ENCODE results near the gene ANO6. TPM values are rescaled to one million over a fixed set of nuclear protein-coding genes. Genes with fewer than 3 reads are reported as not detected.

Gene ANO6
- total RNA-seq, 4 donors from 2014 or later = 31.8 to 43.5 (median 34.1) TPM

GRCh38 chr12:45415393-45415817, 199.5 kb downstream of the ANO6 start:
- H3K27me3 ChIP-seq = no peaks in the 10 kb centered on the region
- TF ChIP-seq EP300 (IDR thresholded peaks at IDR 0.05) (no peak), POLR2AphosphoS5 (IDR thresholded peaks at IDR 0.05) (no peak), POLR2A (IDR thresholded peaks at IDR 0.05) (no peak), CTCF (IDR thresholded peaks at IDR 0.05) (no peak)
- peak overlapping the region; percentile 3 for H3K27ac ChIP-seq
- no peaks in the 10 kb centered on the region for H3K4me1 ChIP-seq
- H3K9me3 ChIP-seq = no peaks in the 10 kb centered on the region
- peak in 1 of 2 donors; percentile 70 for DNase-seq (ENCODE audit: low spot score in 2 of 2)
- no peak overlapping the region for H3K4me3 ChIP-seq
- WGBS = 46% methylated on average over 4 of the region's 4 CpGs
- peaks cover 32% of the 10 kb centered on the region for H3K36me3 ChIP-seq

GRCh38 chr12:45416126-45416525, 200.2 kb downstream of the ANO6 start:
- no peak for TF ChIP-seq CTCF (IDR thresholded peaks at IDR 0.05)
- no peak for TF ChIP-seq EP300 (IDR thresholded peaks at IDR 0.05)
- no peak for TF ChIP-seq POLR2A (IDR thresholded peaks at IDR 0.05)
- TF ChIP-seq POLR2AphosphoS5 (IDR thresholded peaks at IDR 0.05) = no peak
- Histone ChIP-seq H3K4me1 (no peaks in the 10 kb centered on the region), H3K4me3 (no peak overlapping the region), H3K9me3 (no peaks in the 10 kb centered on the region), H3K36me3 (peaks cover 37% of the 10 kb centered on the region), H3K27ac (peak overlapping the region; percentile 3), H3K27me3 (no peaks in the 10 kb centered on the region)
- 85% methylated on average over 2 of the region's 2 CpGs for WGBS
- no peak for DNase-seq (ENCODE audit: low spot score in 2 of 2)

GRCh38 chr12:45418520-45418919, 202.6 kb downstream of the ANO6 start:
- Histone ChIP-seq H3K9me3 (no peaks in the 10 kb centered on the region), H3K4me1 (no peaks in the 10 kb centered on the region), H3K27ac (no peak overlapping the region), H3K36me3 (peaks cover 40% of the 10 kb centered on the region), H3K4me3 (no peak overlapping the region), H3K27me3 (no peaks in the 10 kb centered on the region)
- no peak for TF ChIP-seq POLR2A (IDR thresholded peaks at IDR 0.05)
- no peak for TF ChIP-seq CTCF (IDR thresholded peaks at IDR 0.05)
- no peak for TF ChIP-seq POLR2AphosphoS5 (IDR thresholded peaks at IDR 0.05)
- no peak for TF ChIP-seq EP300 (IDR thresholded peaks at IDR 0.05)
- WGBS = 100% methylated on average over 1 of the region's 1 CpG
- no peak for DNase-seq (ENCODE audit: low spot score in 2 of 2)

GRCh38 chr12:45419317-45419814, 203.5 kb downstream of the ANO6 start:
- H3K9me3 ChIP-seq = no peaks in the 10 kb centered on the region
- 77% methylated on average over 1 of the region's 1 CpG for WGBS
- DNase-seq (ENCODE audit: low spot score in 2 of 2) = no peak
- H3K27ac ChIP-seq = no peak overlapping the region
- TF ChIP-seq EP300 (IDR thresholded peaks at IDR 0.05) (no peak), POLR2A (IDR thresholded peaks at IDR 0.05) (no peak)
- no peak overlapping the region for H3K4me3 ChIP-seq
- H3K4me1 ChIP-seq = no peaks in the 10 kb centered on the region
- peaks cover 44% of the 10 kb centered on the region for H3K36me3 ChIP-seq
- no peaks in the 10 kb centered on the region for H3K27me3 ChIP-seq

GRCh38 chr12:45421736-45422135, 205.8 kb downstream of the ANO6 start:
- no peaks in the 10 kb centered on the region for H3K9me3 ChIP-seq
- no peaks in the 10 kb centered on the region for H3K27me3 ChIP-seq
- DNase-seq (ENCODE audit: low spot score in 2 of 2) = no peak
- H3K36me3 ChIP-seq = peaks cover 57% of the 10 kb centered on the region
- TF ChIP-seq EP300 (IDR thresholded peaks at IDR 0.05) (no peak), POLR2AphosphoS5 (IDR thresholded peaks at IDR 0.05) (no peak), CTCF (IDR thresholded peaks at IDR 0.05) (no peak), POLR2A (IDR thresholded peaks at IDR 0.05) (no peak)
- H3K4me1 ChIP-seq = no peaks in the 10 kb centered on the region
- no peak overlapping the region for H3K27ac ChIP-seq
- no peak overlapping the region for H3K4me3 ChIP-seq
- WGBS = 95% methylated on average over 1 of the region's 1 CpG

- no peak for TF ChIP-seq EP300 (IDR thresholded peaks at IDR 0.05)
- H3K9me3 ChIP-seq = no peaks in the 10 kb centered on the region
- no peaks in the 10 kb centered on the region for H3K27me3 ChIP-seq
- 88% methylated on average over 1 of the region's 1 CpG for WGBS
- H3K27ac ChIP-seq = no peak overlapping the region
- no peaks in the 10 kb centered on the region for H3K4me1 ChIP-seq
- H3K36me3 ChIP-seq = peaks cover 59% of the 10 kb centered on the region
- no peak overlapping the region for H3K4me3 ChIP-seq
- DNase-seq (ENCODE audit: low spot score in 2 of 2) = no peak
These were observed 208.0 kb downstream of the ANO6 start for GRCh38 chr12:45423931-45424330.
